GM12878 (cell line): ENCODE data around the gene RADIL. TPM values are rescaled to one million over a fixed set of nuclear protein-coding genes. Genes with fewer than 3 reads are reported as not detected.

Experiments used
- ATAC-seq: fragments of 200-7000 bp; cut with Tn5 transposase; 3 replicates; pipeline ENCODE4 v1.9.1; 2020; ENCODE audit warnings: mild to moderate bottlenecking, moderate library complexity
- BruUV-seq: library from RNA; stranded (reverse); fragments of 400-500 nt; replicated peaks from 2 replicates; lab custom pipeline; 2021; lab: Mats Ljungman, UMichigan
- CTCF ChIA-PET: fragments of 300-600 bp; sonication (Branson Sonifier 250); formaldehyde crosslinking; extraction: SDS; loops from one replicate; lab custom pipeline; 2021; ENCODE audit warnings: inconsistent platforms; lab: Yijun Ruan, JAX
- POLR2A ChIA-PET: fragments of 350-600 bp; formaldehyde crosslinking; extraction: SDS; loops from one replicate; lab custom pipeline; 2021; ENCODE audit warnings: inconsistent platforms; lab: Charles Lee
- RAD21 ChIA-PET: fragments of 300-600 bp; sonication (Branson Sonifier 250); formaldehyde crosslinking; loops from one replicate; lab custom pipeline; 2023; ENCODE audit warnings: antibody characterized with exemption; ENCODE audit not compliant: unreplicated experiment; lab: Charles Lee
- SMC1A ChIA-PET: fragments of 300-600 bp; sonication (Branson Sonifier 250); formaldehyde crosslinking; loops from one replicate; lab custom pipeline; 2023; ENCODE audit not compliant: unreplicated experiment, uncharacterized antibody; lab: Charles Lee
- DNase-seq: peaks from one replicate; pipeline ENCODE4 v3.0.0-alpha.2; 2011; ENCODE audit warnings: low read depth, low spot score
- FAIRE-seq: peaks from 3 replicates; lab custom pipeline; 2011; peaks lifted over from hg19 to GRCh38; lab: Jason Lieb, UNC
- H2AFZ ChIP-seq: 2 replicates; pipeline ENCODE4 v1.6.0; 2011; ENCODE audit warnings: low read depth, low read length, control low read depth; ENCODE audit not compliant: control insufficient read depth
- H3K27ac ChIP-seq: 2 replicates; pipeline ENCODE4 v1.5.1; 2011; ENCODE audit warnings: control low read depth; ENCODE audit not compliant: control insufficient read depth, insufficient read depth
- H3K27me3 ChIP-seq, 2 experiments: replicated peaks in 1 of 2; 2 replicates each; pipeline versions ENCODE4 v1.6.0 to v1.6.1; 2011; ENCODE audit warnings: low read length in 1 of 2; ENCODE audit not compliant: control insufficient read depth in 2 of 2, insufficient read depth in 2 of 2
- H3K36me3 ChIP-seq, 2 experiments: 2 replicates each; pipeline ENCODE4 v1.5.1; 2011; ENCODE audit warnings: low read length in 1 of 2; ENCODE audit not compliant: control insufficient read depth in 2 of 2, insufficient read depth in 2 of 2
- H3K4me1 ChIP-seq: 2 replicates; pipeline ENCODE4 v1.6.1; 2011; ENCODE audit warnings: mild to moderate bottlenecking, low read length, moderate library complexity, mixed read lengths; ENCODE audit not compliant: control insufficient read depth, insufficient read depth
- H3K4me2 ChIP-seq: 2 replicates; pipeline ENCODE4 v1.6.0; 2011; ENCODE audit warnings: control low read depth; ENCODE audit not compliant: control insufficient read depth, insufficient read depth
- H3K4me3 ChIP-seq: fragments of 200-600 bp; sonication (generic); 2 replicates; pipeline ENCODE4 v1.5.1; 2016
- H3K79me2 ChIP-seq: 2 replicates; pipeline ENCODE4 v1.6.0; 2011; ENCODE audit warnings: low read length; ENCODE audit not compliant: control insufficient read depth, insufficient read depth
- H3K9ac ChIP-seq: 2 replicates; pipeline ENCODE4 v1.8.0; 2011; ENCODE audit warnings: low read length, control low read depth, mixed read lengths; ENCODE audit not compliant: control insufficient read depth, insufficient read depth
- H3K9me3 ChIP-seq: replicated peaks from 3 replicates; pipeline ENCODE4 v1.5.1; 2011; ENCODE audit warnings: mild to moderate bottlenecking, low read length; ENCODE audit not compliant: control insufficient read depth, insufficient read depth
- H4K20me1 ChIP-seq: 2 replicates; pipeline ENCODE4 v1.6.0; 2011; ENCODE audit not compliant: control insufficient read depth, insufficient read depth
- BCLAF1 ChIP-seq: fragments of 450-650 bp; IDR thresholded peaks from 2 replicates; pipeline ENCODE4 v1.6.1; 2017; ENCODE audit warnings: antibody characterized with exemption, mild to moderate bottlenecking, moderate library complexity
- CBX3 ChIP-seq: fragments of 200-600 bp; sonication (generic); IDR thresholded peaks from 2 replicates; pipeline ENCODE4 v1.6.1; 2016; ENCODE audit warnings: low read depth, borderline replicate concordance
- CBX5 ChIP-seq: sonication (generic); IDR thresholded peaks from 2 replicates; pipeline ENCODE4 v1.6.1; 2016; ENCODE audit warnings: low read depth, moderate library complexity, mild to moderate bottlenecking, inconsistent platforms
- HDAC2 ChIP-seq: fragments of 200-600 bp; sonication (generic); IDR thresholded peaks from 2 replicates; pipeline ENCODE4 v1.6.1; 2017
- MTA3 ChIP-seq: IDR thresholded peaks from 2 replicates; pipeline ENCODE4 v1.6.1; 2012; ENCODE audit warnings: low read length, inconsistent platforms, borderline replicate concordance
- RELA ChIP-seq: fragments of 450-650 bp; IDR thresholded peaks from 2 replicates; pipeline ENCODE4 v1.8.0; 2014; ENCODE audit warnings: borderline replicate concordance; ENCODE audit not compliant: partially characterized antibody
- SMAD5 ChIP-seq: IDR thresholded peaks from 2 replicates; pipeline ENCODE4 v1.6.1; 2016; ENCODE audit warnings: antibody characterized with exemption, low read depth
- SUZ12 ChIP-seq: fragments of 200-600 bp; sonication (generic); IDR thresholded peaks from one replicate; pipeline ENCODE4 v1.6.1; 2018; ENCODE audit warnings: antibody characterized with exemption, mild to moderate bottlenecking; ENCODE audit not compliant: unreplicated experiment
- TBL1XR1 ChIP-seq: IDR thresholded peaks from 2 replicates; pipeline ENCODE4 v1.6.1; 2012; ENCODE audit warnings: low read depth, low read length, improper control_type of control experiment
- ZNF592 ChIP-seq: fragments of 450-650 bp; IDR thresholded peaks from 2 replicates; pipeline ENCODE4 v1.6.1; 2017; ENCODE audit warnings: mild to moderate bottlenecking, moderate library complexity
- WGBS: methylation state at CpG from one replicate; pipeline ENCODE4 v1.1.6; 2016; ENCODE audit warnings: low lambda C conversion rate; ENCODE audit not compliant: insufficient replicate concordance, insufficient coverage; ENCODE audit errors: missing lambda C conversion rate; 5-methylcytosine and 5-hydroxymethylcytosine counted together
- in situ Hi-C: fragments of 300-500 bp; cut with MboI; formaldehyde crosslinking; loops from 9 replicates; pipeline ENCODE4 v1.14.3; 2018; ENCODE audit warnings: mixed read lengths
- intact Hi-C: fragments of 100-400 bp; cut with micrococcal nuclease; formaldehyde crosslinking; loops from one replicate; pipeline ENCODE4 v1.14.2; 2022; ENCODE audit not compliant: unreplicated experiment
- polyA plus RNA-seq, 11 experiments: library from polyadenylated mRNA; depleted of rRNA in 4 of 11; unstranded in 6 of 11; stranded (reverse) in 5 of 11; fragments of >200 nt; fragmentation: Nextera tagmentation in 4 of 11; fragmentation: Illumina TruSeq in 1 of 11; extraction: Ambion mirVana in 4 of 11; extraction: Trizol in 1 of 11; gene quantifications; 1 replicate in 1 of 11; 2 replicates in 10 of 11; pipeline versions ENCODE4 v1.2.1 to v1.2.3, GENCODE V29; 2011 to 2016; ENCODE audit warnings: inconsistent platforms in 2 of 11, missing spikeins in 2 of 11, low read depth in 1 of 11
- total RNA-seq, 4 experiments: library from RNA; depleted of rRNA in 3 of 4; stranded (reverse); fragments of >200 nt in 3 of 4; fragmentation: Illumina TruSeq in 1 of 4; extraction: Trizol in 1 of 4; gene quantifications; 2 replicates each; pipeline versions ENCODE4 v1.2.1 to v1.2.3, GENCODE V29; 2013 to 2021
- TF ChIP-seq, protein P1 (sequence below): fragments of 450-650 bp; IDR thresholded peaks from 2 replicates; pipeline ENCODE4 v1.6.1; 2018; ENCODE audit warnings: mild to moderate bottlenecking, low read depth, moderate library complexity; ENCODE audit not compliant: partially characterized antibody

RADIL gene
- total and polyA plus RNA-seq, 10 of the 15 experiments (the other 5 are each of a cell fraction or from before 2014, with no cell fraction given), result 0.05 to 0.06 TPM; not detected in 8

- Histone ChIP-seq H3K9me3 (no peaks in the 10 kb centered on the region), H3K4me3 (no peak overlapping the region), H3K27me3 (no peaks in the 10 kb centered on the region), H4K20me1 (no peaks in the 10 kb centered on the region), H3K4me2 (no peak overlapping the region), H3K4me1 (no peaks in the 10 kb centered on the region), H3K27ac (no peak overlapping the region), H3K9ac (no peak overlapping the region), H2AFZ (no peak overlapping the region), H3K79me2 (peaks cover 8% of the 10 kb centered on the region), H3K36me3 (peaks cover 11 to 26% of the 10 kb centered on the region in 2 experiments)
- intact Hi-C loops, result no loop called here
- no peak for FAIRE-seq
- POLR2A ChIA-PET, result no interaction called here
- in situ Hi-C loops, result no loop called here
- no peak for DNase-seq
- ATAC-seq, result no peak
- SMC1A ChIA-PET, result no interaction called here
- BruUV-seq, result no TSS peak
- RAD21 ChIA-PET, result no interaction called here
- CTCF ChIA-PET, result interaction anchor here (0.5 kb wide), 1 partner anchor 8 kb away, joined by 3 read pairs; no protein-coding TSS in a partner anchor
- 98% methylated on average over 35 of the region's 36 CpGs for WGBS
- no peak for TF ChIP-seq SMAD5
- no peak for TF ChIP-seq TBL1XR1
- TF ChIP-seq, protein P1, sequence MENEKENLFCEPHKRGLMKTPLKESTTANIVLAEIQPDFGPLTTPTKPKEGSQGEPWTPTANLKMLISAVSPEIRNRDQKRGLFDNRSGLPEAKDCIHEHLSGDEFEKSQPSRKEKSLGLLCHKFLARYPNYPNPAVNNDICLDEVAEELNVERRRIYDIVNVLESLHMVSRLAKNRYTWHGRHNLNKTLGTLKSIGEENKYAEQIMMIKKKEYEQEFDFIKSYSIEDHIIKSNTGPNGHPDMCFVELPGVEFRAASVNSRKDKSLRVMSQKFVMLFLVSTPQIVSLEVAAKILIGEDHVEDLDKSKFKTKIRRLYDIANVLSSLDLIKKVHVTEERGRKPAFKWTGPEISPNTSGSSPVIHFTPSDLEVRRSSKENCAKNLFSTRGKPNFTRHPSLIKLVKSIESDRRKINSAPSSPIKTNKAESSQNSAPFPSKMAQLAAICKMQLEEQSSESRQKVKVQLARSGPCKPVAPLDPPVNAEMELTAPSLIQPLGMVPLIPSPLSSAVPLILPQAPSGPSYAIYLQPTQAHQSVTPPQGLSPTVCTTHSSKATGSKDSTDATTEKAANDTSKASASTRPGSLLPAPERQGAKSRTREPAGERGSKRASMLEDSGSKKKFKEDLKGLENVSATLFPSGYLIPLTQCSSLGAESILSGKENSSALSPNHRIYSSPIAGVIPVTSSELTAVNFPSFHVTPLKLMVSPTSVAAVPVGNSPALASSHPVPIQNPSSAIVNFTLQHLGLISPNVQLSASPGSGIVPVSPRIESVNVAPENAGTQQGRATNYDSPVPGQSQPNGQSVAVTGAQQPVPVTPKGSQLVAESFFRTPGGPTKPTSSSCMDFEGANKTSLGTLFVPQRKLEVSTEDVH, result no peak
- no peak for TF ChIP-seq CBX5
- no peak for TF ChIP-seq BCLAF1
- TF ChIP-seq MTA3, result no peak
- no peak for TF ChIP-seq HDAC2
- TF ChIP-seq SUZ12, result no peak
- no peak for TF ChIP-seq RELA
- TF ChIP-seq CBX3, result no peak
- TF ChIP-seq ZNF592, result no peak
Observed at GRCh38 chr7:4782333-4783291, 100.9 kb downstream of the RADIL start.
